Panc1 (cell line): ENCODE results near the gene MUC2.

ENCODE experiments used
- CTCF ChIP-seq: fragments of 450-650 bp; IDR thresholded peaks from 2 replicates; pipeline ENCODE4 v1.5.1; 2017; ENCODE audit warnings: mild to moderate bottlenecking
- POLR2AphosphoS5 ChIP-seq: IDR thresholded peaks from 2 replicates; pipeline ENCODE4 v1.6.1; 2012; ENCODE audit warnings: mild to moderate bottlenecking, low read depth, low read length, moderate library complexity
- TF ChIP-seq, protein P1 (sequence below), 2 experiments: IDR thresholded peaks; 2 replicates each; pipeline ENCODE4 v1.6.1; 2011 to 2012; ENCODE audit warnings: low read depth in 2 of 2, control low read depth in 1 of 2, low read length in 1 of 2, mild to moderate bottlenecking in 1 of 2, moderate library complexity in 1 of 2; ENCODE audit not compliant: insufficient read depth in 1 of 2

DNA sequence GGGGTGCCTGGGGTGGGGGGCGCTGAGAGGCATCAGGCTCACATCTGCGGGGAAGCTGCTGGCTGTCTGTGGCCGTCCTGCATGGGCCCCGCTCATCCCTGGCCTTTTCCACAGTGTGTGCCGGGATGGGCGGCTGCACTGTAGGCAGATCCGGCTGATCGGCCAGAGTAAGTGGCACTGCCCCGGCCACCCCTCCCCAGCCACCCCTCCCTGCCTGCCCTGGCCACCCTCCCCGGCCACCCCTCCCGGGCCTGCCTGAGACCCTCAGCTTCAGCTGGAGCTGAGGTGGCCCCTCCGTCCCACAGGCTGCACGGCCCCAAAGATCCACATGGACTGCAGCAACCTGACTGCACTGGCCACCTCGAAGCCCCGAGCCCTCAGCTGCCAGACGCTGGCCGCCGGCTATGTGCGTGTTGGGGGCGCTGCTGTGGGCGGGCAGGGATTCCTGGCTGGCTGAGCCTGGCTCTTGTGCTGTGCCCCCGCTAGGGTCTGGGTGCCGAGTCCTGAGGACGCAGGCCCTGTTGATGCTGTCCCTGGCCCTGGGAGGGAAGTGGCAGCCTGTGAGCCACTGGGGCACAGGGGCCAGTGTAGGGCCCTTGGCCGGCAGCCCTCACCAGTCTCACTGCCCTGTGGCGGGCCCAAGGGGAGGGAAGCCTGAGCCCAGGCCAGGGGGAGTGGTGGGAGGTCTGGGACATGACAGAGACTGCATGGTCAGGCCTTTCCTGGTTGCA lies 10.9 kb downstream of the MUC2 start:
- TF ChIP-seq, protein P1, sequence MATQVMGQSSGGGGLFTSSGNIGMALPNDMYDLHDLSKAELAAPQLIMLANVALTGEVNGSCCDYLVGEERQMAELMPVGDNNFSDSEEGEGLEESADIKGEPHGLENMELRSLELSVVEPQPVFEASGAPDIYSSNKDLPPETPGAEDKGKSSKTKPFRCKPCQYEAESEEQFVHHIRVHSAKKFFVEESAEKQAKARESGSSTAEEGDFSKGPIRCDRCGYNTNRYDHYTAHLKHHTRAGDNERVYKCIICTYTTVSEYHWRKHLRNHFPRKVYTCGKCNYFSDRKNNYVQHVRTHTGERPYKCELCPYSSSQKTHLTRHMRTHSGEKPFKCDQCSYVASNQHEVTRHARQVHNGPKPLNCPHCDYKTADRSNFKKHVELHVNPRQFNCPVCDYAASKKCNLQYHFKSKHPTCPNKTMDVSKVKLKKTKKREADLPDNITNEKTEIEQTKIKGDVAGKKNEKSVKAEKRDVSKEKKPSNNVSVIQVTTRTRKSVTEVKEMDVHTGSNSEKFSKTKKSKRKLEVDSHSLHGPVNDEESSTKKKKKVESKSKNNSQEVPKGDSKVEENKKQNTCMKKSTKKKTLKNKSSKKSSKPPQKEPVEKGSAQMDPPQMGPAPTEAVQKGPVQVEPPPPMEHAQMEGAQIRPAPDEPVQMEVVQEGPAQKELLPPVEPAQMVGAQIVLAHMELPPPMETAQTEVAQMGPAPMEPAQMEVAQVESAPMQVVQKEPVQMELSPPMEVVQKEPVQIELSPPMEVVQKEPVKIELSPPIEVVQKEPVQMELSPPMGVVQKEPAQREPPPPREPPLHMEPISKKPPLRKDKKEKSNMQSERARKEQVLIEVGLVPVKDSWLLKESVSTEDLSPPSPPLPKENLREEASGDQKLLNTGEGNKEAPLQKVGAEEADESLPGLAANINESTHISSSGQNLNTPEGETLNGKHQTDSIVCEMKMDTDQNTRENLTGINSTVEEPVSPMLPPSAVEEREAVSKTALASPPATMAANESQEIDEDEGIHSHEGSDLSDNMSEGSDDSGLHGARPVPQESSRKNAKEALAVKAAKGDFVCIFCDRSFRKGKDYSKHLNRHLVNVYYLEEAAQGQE (IDR thresholded peaks at IDR 0.05; ENCODE audit: insufficient read depth in 1 of 2, low read depth in 2 of 2, low read length in 1 of 2): no peak
- TF ChIP-seq CTCF: no peak
- no peak for TF ChIP-seq POLR2AphosphoS5
